Spleen (tissue), 11 donors: ENCODE measurements around the gene CCL3. TPM values are rescaled to one million over a fixed set of nuclear protein-coding genes. Genes with fewer than 3 reads are reported as not detected.

Experiments used
- DNase-seq: peaks from one replicate; pipeline ENCODE4 v3.0.0-alpha.2; 2020
- H3K27ac ChIP-seq, 8 donors: fragments of 200-600 bp; sonication (generic) in 7 of 8; 1 replicate in 4 of 8; 2 replicates in 4 of 8; pipeline versions ENCODE4 v1.5.0 to v1.8.0; 2016 to 2021; ENCODE audit warnings: inconsistent platforms in 4 of 8, mild to moderate bottlenecking in 4 of 8, moderate library complexity in 1 of 8
- H3K27me3 ChIP-seq, 7 donors: fragments of 200-600 bp; sonication (generic) in 6 of 7; replicated peaks in 1 of 7; 1 replicate in 4 of 7; 2 replicates in 3 of 7; pipeline versions ENCODE4 v1.5.0 to v1.8.0; 2016 to 2021; ENCODE audit warnings: inconsistent platforms in 3 of 7, mild to moderate bottlenecking in 1 of 7
- H3K36me3 ChIP-seq, 6 donors: fragments of 200-600 bp; sonication (generic) in 5 of 6; 1 replicate in 4 of 6; 2 replicates in 2 of 6; pipeline versions ENCODE4 v1.5.0 to v1.8.0; 2016 to 2021; ENCODE audit warnings: inconsistent platforms in 2 of 6
- H3K4me1 ChIP-seq, 6 donors: fragments of 200-600 bp; sonication (generic) in 5 of 6; 1 replicate in 3 of 6; 2 replicates in 3 of 6; pipeline versions ENCODE4 v1.5.0 to v1.8.0; 2016 to 2021; ENCODE audit warnings: inconsistent platforms in 3 of 6
- H3K4me3 ChIP-seq, 8 donors: fragments of 200-600 bp; sonication (generic) in 7 of 8; 1 replicate in 4 of 8; 2 replicates in 4 of 8; pipeline versions ENCODE4 v1.5.0 to v1.8.0; 2016 to 2021; ENCODE audit warnings: inconsistent platforms in 4 of 8, mild to moderate bottlenecking in 4 of 8, moderate library complexity in 2 of 8
- H3K9me3 ChIP-seq, 8 donors: fragments of 200-600 bp; sonication (generic) in 7 of 8; 1 replicate in 4 of 8; 2 replicates in 4 of 8; pipeline versions ENCODE4 v1.5.0 to v1.8.0; 2016 to 2021; ENCODE audit warnings: inconsistent platforms in 4 of 8
- POLR2A ChIP-seq, 3 donors: fragments of 450-650 bp; IDR thresholded peaks; one replicate each; pipeline ENCODE4 v1.5.1; 2017; ENCODE audit warnings: antibody characterized with exemption in 3 of 3, mild to moderate bottlenecking in 1 of 3
- POLR2AphosphoS5 ChIP-seq, 3 donors: sonication (generic); formaldehyde crosslinking; IDR thresholded peaks; one replicate each; pipeline ENCODE4 v1.5.1; 2017; ENCODE audit warnings: antibody characterized with exemption in 3 of 3
- WGBS, 5 donors: extraction: QIAGEN DNeasy Blood & Tissue Kit in 3 of 5; methylation state at CpG; one replicate each; pipeline versions ENCODE4 v1.1.5 to v1.1.7; 2013 to 2018; 5-methylcytosine and 5-hydroxymethylcytosine counted together
- intact Hi-C: fragments of 100-400 bp; cut with DNase I; formaldehyde crosslinking; loops from one replicate; pipeline ENCODE4 v1.15.0; 2023; ENCODE audit warnings: low total_unique reads
- polyA plus RNA-seq, 3 donors: library from polyadenylated mRNA; stranded (reverse); fragments of 200-250 nt; gene quantifications; one replicate each; pipeline ENCODE4 v1.2.1, GENCODE V29; 2013
- total RNA-seq, 7 donors: library from RNA; depleted of rRNA in 3 of 7; stranded (reverse); fragments of >200 nt in 3 of 7; fragmentation: NEBNext Ultra II Directional in 4 of 7; extraction: Animal tissue kit (Norgen Biotek cat#: 25700) in 4 of 7; gene quantifications; one replicate each; pipeline versions ENCODE4 v1.1.0 to v1.2.1, GENCODE V29; 2016 to 2021
- TF ChIP-seq, protein P1 (sequence below), 11 experiments: fragments of 200-600 bp in 7 of 11; fragments of 450-650 bp in 4 of 11; sonication (generic) in 4 of 11; IDR thresholded peaks in 8 of 11; conservative IDR thresholded peaks in 3 of 11; 1 replicate in 7 of 11; 2 replicates in 4 of 11; pipeline versions ENCODE4 v1.4.0 to v1.8.0; 2016 to 2021; ENCODE audit warnings: antibody characterized with exemption in 11 of 11, inconsistent platforms in 4 of 11, mild to moderate bottlenecking in 1 of 11
- donor health status: healthy with polysubstance abuse.
- donor health status: DM: no; HTN: no; CAD: no; lungs with moderate emphysema.
- donor health status: DM: no; HTN: no; CAD: no.
- donor health status: Bipolar disorder and iron deficiency.
- donor health status: healthy.
- donor health status: DM: no; HTN: no; CAD: no.
- donor health status: DM: yes; HTN: yes; CAD: no.

The CCL3 gene
- total and polyA plus RNA-seq, 10 donors: 10.7 to 85.9 (median 23.1) TPM

DNA sequence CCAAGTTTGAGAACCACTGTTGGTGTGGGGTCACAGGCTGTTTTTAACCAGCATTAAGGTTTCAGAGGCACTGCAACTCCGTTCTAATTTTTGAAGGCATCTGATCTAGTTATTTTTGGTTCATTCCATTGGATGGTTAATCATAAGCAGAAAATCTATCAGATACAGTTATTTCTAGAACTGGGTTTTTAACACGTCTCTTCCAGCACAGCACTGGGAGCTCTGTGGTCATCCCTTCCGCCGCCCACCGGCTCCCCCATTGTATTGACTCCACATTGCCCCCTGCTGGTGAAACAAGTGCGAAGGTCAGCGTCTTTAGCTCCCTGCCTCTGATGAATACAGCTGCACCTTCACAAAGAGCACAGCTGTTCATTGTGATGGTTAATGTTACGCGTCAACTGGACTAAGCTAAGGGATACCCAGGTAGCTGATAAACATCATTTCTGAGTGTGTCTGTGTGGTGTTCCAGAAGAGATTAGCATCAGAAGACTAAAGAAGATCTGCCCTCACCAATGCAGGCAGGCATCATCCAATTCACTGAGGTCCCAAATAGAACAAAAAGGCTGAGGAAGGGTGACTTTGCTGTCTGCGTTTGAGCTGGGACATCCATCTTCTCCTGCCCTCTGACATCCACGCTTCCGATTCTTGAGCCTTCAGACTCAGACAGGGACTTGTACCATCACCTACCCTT is 17.4 kb downstream of the CCL3 start:
- no peaks in the 10 kb centered on the region for H3K36me3 ChIP-seq
- no peak overlapping the region for H3K4me3 ChIP-seq
- no peaks in the 10 kb centered on the region for H3K27me3 ChIP-seq
- peak overlapping the region in 5 of 8 donors; percentile 19 to 84 (median 74) for H3K27ac ChIP-seq
- peaks cover 0 to 23% (median 5%) of the 10 kb centered on the region in 6 donors for H3K4me1 ChIP-seq
- H3K9me3 ChIP-seq: peaks cover 0 to 8% (median 5%) of the 10 kb centered on the region in 8 donors
- TF ChIP-seq, protein P1, sequence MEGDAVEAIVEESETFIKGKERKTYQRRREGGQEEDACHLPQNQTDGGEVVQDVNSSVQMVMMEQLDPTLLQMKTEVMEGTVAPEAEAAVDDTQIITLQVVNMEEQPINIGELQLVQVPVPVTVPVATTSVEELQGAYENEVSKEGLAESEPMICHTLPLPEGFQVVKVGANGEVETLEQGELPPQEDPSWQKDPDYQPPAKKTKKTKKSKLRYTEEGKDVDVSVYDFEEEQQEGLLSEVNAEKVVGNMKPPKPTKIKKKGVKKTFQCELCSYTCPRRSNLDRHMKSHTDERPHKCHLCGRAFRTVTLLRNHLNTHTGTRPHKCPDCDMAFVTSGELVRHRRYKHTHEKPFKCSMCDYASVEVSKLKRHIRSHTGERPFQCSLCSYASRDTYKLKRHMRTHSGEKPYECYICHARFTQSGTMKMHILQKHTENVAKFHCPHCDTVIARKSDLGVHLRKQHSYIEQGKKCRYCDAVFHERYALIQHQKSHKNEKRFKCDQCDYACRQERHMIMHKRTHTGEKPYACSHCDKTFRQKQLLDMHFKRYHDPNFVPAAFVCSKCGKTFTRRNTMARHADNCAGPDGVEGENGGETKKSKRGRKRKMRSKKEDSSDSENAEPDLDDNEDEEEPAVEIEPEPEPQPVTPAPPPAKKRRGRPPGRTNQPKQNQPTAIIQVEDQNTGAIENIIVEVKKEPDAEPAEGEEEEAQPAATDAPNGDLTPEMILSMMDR (IDR thresholded peaks at IDR 0.05 in 8 of 11, conservative IDR thresholded peaks at IDR 0.05 in 3 of 11): peak; percentile 53 to 87 (median 78)
- TF ChIP-seq POLR2A (IDR thresholded peaks at IDR 0.05) (no peak), POLR2AphosphoS5 (IDR thresholded peaks at IDR 0.05) (peak in 2 of 3 donors; percentile 51 to 72)
- intact Hi-C loops: loop anchor here (5.0 to 10.0 kb wide), 2 partner anchors 72 to 95 kb away; no protein-coding TSS in a partner anchor
- peak; percentile 88 for DNase-seq
- 34 to 37% (median 36%) methylated on average over 12 of the region's 12 CpGs for WGBS, 5 donors

DNA sequence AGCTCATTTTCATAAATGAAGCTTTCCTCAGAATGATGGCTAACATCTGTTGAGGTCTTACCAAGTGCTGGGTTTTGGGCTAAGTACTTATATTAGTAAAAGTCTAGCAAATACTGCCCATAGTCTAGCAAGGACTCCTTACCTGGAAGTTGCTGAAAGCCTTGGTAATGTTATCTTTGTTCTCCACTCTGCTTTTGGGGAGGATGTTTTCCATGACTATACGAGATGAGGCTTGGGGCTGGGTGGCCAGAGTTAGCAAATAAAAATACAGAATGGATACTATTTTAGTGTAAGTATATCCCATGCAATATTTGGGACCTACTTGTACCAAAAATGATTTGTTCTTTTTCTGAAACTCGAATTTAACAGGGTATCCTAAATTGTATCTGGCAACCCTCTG is 18.2 kb downstream of the CCL3 start:
- peaks cover 0 to under 1% (median 0%) of the 10 kb centered on the region in 8 donors for H3K9me3 ChIP-seq
- 81 to 89% (median 83%) methylated on average over 2 of the region's 2 CpGs for WGBS, 5 donors
- H3K4me1 ChIP-seq: peaks cover 0 to 23% (median 5%) of the 10 kb centered on the region in 6 donors
- peak overlapping the region in 6 of 8 donors; percentile 19 to 84 (median 52) for H3K27ac ChIP-seq
- TF ChIP-seq POLR2AphosphoS5 (IDR thresholded peaks at IDR 0.05): no peak
- TF ChIP-seq POLR2A (IDR thresholded peaks at IDR 0.05): no peak
- TF ChIP-seq, protein P1 (IDR thresholded peaks at IDR 0.05 in 8 of 11, conservative IDR thresholded peaks at IDR 0.05 in 3 of 11): no peak
- no peaks in the 10 kb centered on the region for H3K27me3 ChIP-seq
- intact Hi-C loops: loop anchor here (5.0 to 10.0 kb wide), 2 partner anchors 73 to 94 kb away; no protein-coding TSS in a partner anchor
- DNase-seq: no peak
- H3K4me3 ChIP-seq: no peak overlapping the region
- H3K36me3 ChIP-seq: no peaks in the 10 kb centered on the region

DNA sequence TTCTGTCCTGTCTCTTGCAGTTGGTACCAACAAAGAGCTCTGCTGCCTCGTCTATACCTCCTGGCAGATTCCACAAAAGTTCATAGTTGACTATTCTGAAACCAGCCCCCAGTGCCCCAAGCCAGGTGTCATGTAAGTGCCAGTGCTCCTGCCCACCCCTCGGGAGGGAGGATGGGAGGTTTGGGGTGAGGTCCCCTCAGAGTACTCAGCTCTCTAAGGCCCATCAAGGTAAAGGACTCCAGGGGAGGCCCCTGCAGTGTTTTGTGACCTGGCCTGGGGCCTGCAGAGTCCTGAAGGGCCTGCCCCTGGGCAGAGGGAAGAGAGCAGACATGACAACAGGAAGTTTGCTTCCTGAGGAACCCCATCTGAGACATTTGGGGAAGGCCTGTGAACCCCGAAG is 19.5 kb downstream of the CCL3 start:
- WGBS, 5 donors: 56 to 71% (median 64%) methylated on average over 2 to 3 of the region's 3 CpGs
- H3K27ac ChIP-seq: peak overlapping the region in 4 of 8 donors; percentile 13 to 84 (median 75)
- no peaks in the 10 kb centered on the region for H3K9me3 ChIP-seq
- H3K36me3 ChIP-seq: no peaks in the 10 kb centered on the region
- intact Hi-C loops: loop anchor here (5.0 to 10.0 kb wide), 2 partner anchors 74 to 93 kb away; no protein-coding TSS in a partner anchor
- no peaks in the 10 kb centered on the region for H3K27me3 ChIP-seq
- H3K4me1 ChIP-seq: peaks cover 0 to 23% (median 5%) of the 10 kb centered on the region in 6 donors
- peak; percentile 55 for DNase-seq
- TF ChIP-seq POLR2A (IDR thresholded peaks at IDR 0.05) (no peak), POLR2AphosphoS5 (IDR thresholded peaks at IDR 0.05) (no peak)
- TF ChIP-seq, protein P1 (IDR thresholded peaks at IDR 0.05 in 8 of 11, conservative IDR thresholded peaks at IDR 0.05 in 3 of 11): no peak
- no peak overlapping the region for H3K4me3 ChIP-seq

DNA sequence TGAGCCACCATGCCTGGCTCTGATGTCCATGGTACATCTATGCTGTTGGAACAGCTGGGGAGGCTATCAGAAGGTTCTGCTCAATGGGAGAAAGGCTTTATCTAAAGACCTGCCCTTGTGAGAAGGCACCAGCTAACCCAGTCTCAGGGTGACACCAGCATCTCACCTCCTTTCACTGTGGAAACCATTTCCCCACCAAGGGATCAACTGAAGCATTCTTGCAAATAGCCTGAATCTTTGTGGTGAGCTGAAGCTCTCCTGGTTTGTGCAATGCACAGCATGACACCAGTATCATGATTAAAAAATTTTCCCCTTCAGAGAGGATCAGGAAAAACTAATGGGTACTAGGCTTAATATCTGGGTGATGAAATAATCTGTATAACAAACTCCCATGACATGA is 20.8 kb downstream of the CCL3 start:
- Histone ChIP-seq H3K27ac (peak overlapping the region in 6 of 8 donors; percentile 37 to 84 (median 70)), H3K4me1 (peaks cover 0 to 23% (median 5%) of the 10 kb centered on the region in 6 donors), H3K9me3 (no peaks in the 10 kb centered on the region), H3K36me3 (no peaks in the 10 kb centered on the region), H3K27me3 (no peaks in the 10 kb centered on the region), H3K4me3 (no peak overlapping the region)
- intact Hi-C loops: no loop called here
- TF ChIP-seq POLR2AphosphoS5 (IDR thresholded peaks at IDR 0.05) (peak in 1 of 3 donors; percentile 23), POLR2A (IDR thresholded peaks at IDR 0.05) (no peak)
- TF ChIP-seq, protein P1 (IDR thresholded peaks at IDR 0.05 in 8 of 11, conservative IDR thresholded peaks at IDR 0.05 in 3 of 11): no peak
- DNase-seq: no peak
